Inferior parietal cortex (tissue), 1 donor: ENCODE results near the gene MAOA.
"Not testable (repeated sequence)": the region's sequence is repeated elsewhere in the genome, so short reads cannot be mapped to it uniquely, and the experiment has no call there.

Experiments used
- DNase-seq: peaks from one replicate; pipeline ENCODE4 v3.0.0-alpha.2; 2016; ENCODE audit errors: extremely low spot score

MAOA gene

GRCh38 chrX:43663173-43663572 lies 7.1 kb downstream of the MAOA start:
- DNase-seq = no peak

- DNase-seq = no peak
Measured at GRCh38 chrX:43664258-43664657, 8.2 kb downstream of the MAOA start.

- no peak for DNase-seq
Measured at GRCh38 chrX:43664708-43665107, 8.6 kb downstream of the MAOA start.

GRCh38 chrX:43666311-43666912 lies 10.3 kb downstream of the MAOA start:
- DNase-seq = no peak

- not testable (repeated sequence) for DNase-seq
Measured at GRCh38 chrX:43675965-43676628, 20.0 kb downstream of the MAOA start.

- DNase-seq = no peak
Measured at GRCh38 chrX:43676971-43677572, 21.0 kb downstream of the MAOA start.

- DNase-seq = no peak
Measured at GRCh38 chrX:43677993-43678392, 21.9 kb downstream of the MAOA start.

- DNase-seq = no peak
Measured at GRCh38 chrX:43679058-43679457, 23.0 kb downstream of the MAOA start.

- DNase-seq = no peak
Measured at GRCh38 chrX:43679778-43680177, 23.7 kb downstream of the MAOA start.

- DNase-seq = no peak
Measured at GRCh38 chrX:43682726-43683125, 26.6 kb downstream of the MAOA start.

GRCh38 chrX:43685221-43685620 lies 29.1 kb downstream of the MAOA start:
- no peak for DNase-seq

- no peak for DNase-seq
Measured at GRCh38 chrX:43688586-43688985, 32.5 kb downstream of the MAOA start.

- no peak for DNase-seq
Measured at GRCh38 chrX:43693602-43694406, 37.7 kb downstream of the MAOA start.

GRCh38 chrX:43699475-43699874 lies 43.4 kb downstream of the MAOA start:
- DNase-seq = no peak

GRCh38 chrX:43702079-43702524 lies 46.0 kb downstream of the MAOA start:
- DNase-seq = no peak

GRCh38 chrX:43702660-43703059 lies 46.6 kb downstream of the MAOA start:
- DNase-seq = no peak

- no peak for DNase-seq
Measured at GRCh38 chrX:43703211-43703791, 47.2 kb downstream of the MAOA start.

GRCh38 chrX:43706786-43707370 lies 50.8 kb downstream of the MAOA start:
- DNase-seq = no peak

- no peak for DNase-seq
Measured at GRCh38 chrX:43707812-43708548, 51.9 kb downstream of the MAOA start.

GRCh38 chrX:43716144-43716543 lies 60.0 kb downstream of the MAOA start:
- no peak for DNase-seq

GRCh38 chrX:43716696-43717095 lies 60.6 kb downstream of the MAOA start:
- no peak for DNase-seq
